Measurements from ENCODE around the gene PSPC1. TPM values are rescaled to one million over a fixed set of nuclear protein-coding genes. Genes with fewer than 3 reads are reported as not detected.

Gene PSPC1
- polyA plus RNA-seq, 1 donor (not counting 4 experiments of a cell fraction or from before 2014, with no cell fraction given), result 38.0 TPM

GRCh38 chr13:19668778-19669177, 114.0 kb downstream of the PSPC1 start:
- dilution Hi-C loops (cut with MboI; ENCODE audit: extremely low pct_ligation_motif_present, low sequenced_read_pairs), result no loop called here
- Histone ChIP-seq H3K4me3 (ENCODE audit: control insufficient read depth in 2 of 3, extremely low read depth in 1 of 3, insufficient read depth in 2 of 3, low read depth in 1 of 3, low read length in 3 of 3) (no peak overlapping the region), H3K27me3 (ENCODE audit: control insufficient read depth, extremely low read depth, insufficient read depth, low read length) (no peaks in the 10 kb centered on the region), H3K9me3 (ENCODE audit: control insufficient read depth, low read depth, low read length) (no peaks in the 10 kb centered on the region), H3K4me2 (ENCODE audit: control insufficient read depth, extremely low read depth, insufficient read depth, low read depth, low read length) (no peak overlapping the region), H4K20me1 (ENCODE audit: control insufficient read depth, extremely low read depth, insufficient read depth, low read length) (no peaks in the 10 kb centered on the region), H3K4me1 (ENCODE audit: control insufficient read depth, extremely low read depth, insufficient read depth, low read length) (no peaks in the 10 kb centered on the region), H2AFZ (ENCODE audit: control insufficient read depth, low read length) (no peak overlapping the region), H3K27ac (ENCODE audit: control insufficient read depth, insufficient read depth, low read length) (no peak overlapping the region), H3K9me1 (ENCODE audit: control insufficient read depth, extremely low read depth, insufficient read depth, low read length) (no peaks in the 10 kb centered on the region), H3K9ac (ENCODE audit: control insufficient read depth, extremely low read depth, insufficient read depth, low read length) (no peak overlapping the region), H3K36me3 (ENCODE audit: control insufficient read depth in 2 of 2, extremely low read depth in 1 of 2, insufficient read depth in 2 of 2, low read length in 2 of 2) (peaks cover 29 to 35% of the 10 kb centered on the region in 2 experiments), H3K79me2 (ENCODE audit: control insufficient read depth, insufficient read depth, low read length) (no peaks in the 10 kb centered on the region)
- TF ChIP-seq CTCF (optimal IDR thresholded peaks at IDR 0.05 in 1 of 3, IDR thresholded peaks at IDR 0.05 in 1 of 3, conservative IDR thresholded peaks at IDR 0.05 in 1 of 3; ENCODE audit: extremely low read depth in 1 of 3, insufficient read depth in 2 of 3, low read length in 3 of 3) (no peak), EZH2 (IDR thresholded peaks at IDR 0.05; ENCODE audit: low read length) (no peak)
- DNase-seq (ENCODE audit: low read depth, low spot score) (no peak), FAIRE-seq (no peak)

GRCh38 chr13:19665427-19665859, 117.3 kb downstream of the PSPC1 start:
- H3K36me3 ChIP-seq (ENCODE audit: control insufficient read depth in 2 of 2, extremely low read depth in 1 of 2, insufficient read depth in 2 of 2, low read length in 2 of 2), result peaks cover 23 to 39% of the 10 kb centered on the region in 2 experiments
- no peak for FAIRE-seq

More at GRCh38 chr13:19665427-19665859, 117.3 kb downstream of the PSPC1 start:
- H4K20me1 ChIP-seq (ENCODE audit: control insufficient read depth, extremely low read depth, insufficient read depth, low read length), result no peaks in the 10 kb centered on the region
- dilution Hi-C loops (cut with MboI; ENCODE audit: extremely low pct_ligation_motif_present, low sequenced_read_pairs), result no loop called here
- H3K9me3 ChIP-seq (ENCODE audit: control insufficient read depth, low read depth, low read length), result no peaks in the 10 kb centered on the region
- no peak overlapping the region for H3K27ac ChIP-seq (ENCODE audit: control insufficient read depth, insufficient read depth, low read length)
- no peaks in the 10 kb centered on the region for H3K27me3 ChIP-seq (ENCODE audit: control insufficient read depth, extremely low read depth, insufficient read depth, low read length)
- no peak for TF ChIP-seq CTCF (optimal IDR thresholded peaks at IDR 0.05 in 1 of 3, IDR thresholded peaks at IDR 0.05 in 1 of 3, conservative IDR thresholded peaks at IDR 0.05 in 1 of 3; ENCODE audit: extremely low read depth in 1 of 3, insufficient read depth in 2 of 3, low read length in 3 of 3)
- no peak for TF ChIP-seq EZH2 (IDR thresholded peaks at IDR 0.05; ENCODE audit: low read length)
- H3K4me1 ChIP-seq (ENCODE audit: control insufficient read depth, extremely low read depth, insufficient read depth, low read length), result no peaks in the 10 kb centered on the region
- peaks cover 2% of the 10 kb centered on the region for H3K9me1 ChIP-seq (ENCODE audit: control insufficient read depth, extremely low read depth, insufficient read depth, low read length)
- no peak overlapping the region for H3K9ac ChIP-seq (ENCODE audit: control insufficient read depth, extremely low read depth, insufficient read depth, low read length)
- no peak for DNase-seq (ENCODE audit: low read depth, low spot score)
- H3K4me2 ChIP-seq (ENCODE audit: control insufficient read depth, extremely low read depth, insufficient read depth, low read depth, low read length), result no peak overlapping the region
- H3K79me2 ChIP-seq (ENCODE audit: control insufficient read depth, insufficient read depth, low read length), result no peaks in the 10 kb centered on the region
- H3K4me3 ChIP-seq (ENCODE audit: control insufficient read depth in 2 of 3, extremely low read depth in 1 of 3, insufficient read depth in 2 of 3, low read depth in 1 of 3, low read length in 3 of 3), result no peak overlapping the region
- no peak overlapping the region for H2AFZ ChIP-seq (ENCODE audit: control insufficient read depth, low read length)

Measured in keratinocyte (primary cell).